GM23338 (cell line): ENCODE data around the gene STRN3. TPM values are rescaled to one million over a fixed set of nuclear protein-coding genes. Genes with fewer than 3 reads are reported as not detected.

Experiments
- ATAC-seq: fragments of 200-7000 bp; cut with Tn5 transposase; 3 replicates; pipeline ENCODE4 v1.9.1; 2020
- DNase-seq: peaks from one replicate; pipeline ENCODE4 v3.0.0-alpha.2; 2015; ENCODE audit warnings: low spot score
- H2AFZ ChIP-seq: fragments of 200-600 bp; sonication (generic); 2 replicates; pipeline ENCODE4 v1.8.0; 2016; ENCODE audit warnings: antibody characterized with exemption, mild to moderate bottlenecking, moderate library complexity
- H3F3A ChIP-seq: fragments of 200-600 bp; sonication (generic); replicated peaks from 2 replicates; pipeline ENCODE4 v1.8.0; 2017; ENCODE audit warnings: antibody characterized with exemption, mixed run types, low read depth
- H3K27ac ChIP-seq: fragments of 200-600 bp; sonication (generic); 2 replicates; pipeline ENCODE4 v1.6.1; 2016; ENCODE audit warnings: low read depth
- H3K27me3 ChIP-seq: fragments of 200-600 bp; sonication (generic); 2 replicates; pipeline ENCODE4 v1.8.0; 2016; ENCODE audit warnings: mild to moderate bottlenecking, mixed run types, moderate library complexity; ENCODE audit not compliant: insufficient read depth
- H3K36me3 ChIP-seq: fragments of 200-600 bp; sonication (generic); 2 replicates; pipeline ENCODE4 v1.8.0; 2016; ENCODE audit warnings: mild to moderate bottlenecking; ENCODE audit not compliant: insufficient read depth
- H3K4me1 ChIP-seq: fragments of 200-600 bp; sonication (generic); 2 replicates; pipeline ENCODE4 v1.8.0; 2016; ENCODE audit warnings: mild to moderate bottlenecking, moderate library complexity; ENCODE audit not compliant: insufficient read depth
- H3K4me2 ChIP-seq: fragments of 200-600 bp; sonication (generic); 2 replicates; pipeline ENCODE4 v1.7.1; 2017; ENCODE audit warnings: mixed run types
- H3K4me3 ChIP-seq: fragments of 200-600 bp; sonication (generic); 2 replicates; pipeline ENCODE4 v1.6.1; 2016; ENCODE audit warnings: mixed run types
- H3K79me2 ChIP-seq: fragments of 200-600 bp; sonication (generic); replicated peaks from 2 replicates; pipeline ENCODE4 v1.8.0; 2017; ENCODE audit warnings: mild to moderate bottlenecking; ENCODE audit not compliant: insufficient read depth
- H3K9me2 ChIP-seq: fragments of 200-600 bp; sonication (generic); 2 replicates; pipeline ENCODE4 v1.8.0; 2017; ENCODE audit not compliant: insufficient read depth
- H4K20me1 ChIP-seq: fragments of 200-600 bp; sonication (generic); replicated peaks from 2 replicates; pipeline ENCODE4 v1.8.0; 2017; ENCODE audit warnings: mild to moderate bottlenecking; ENCODE audit not compliant: insufficient read depth
- H3K27ac Mint-ChIP-seq: 2 replicates; pipeline ENCODE4 v1.8.0; 2020; ENCODE audit warnings: inconsistent platforms, mild to moderate bottlenecking, moderate library complexity, mixed read lengths
- H3K27me3 Mint-ChIP-seq: 3 replicates; pipeline ENCODE4 v1.8.0; 2022; ENCODE audit warnings: low read depth, mild to moderate bottlenecking, moderate library complexity, mixed read lengths, inconsistent platforms; ENCODE audit not compliant: insufficient read depth, poor library complexity
- H3K36me3 Mint-ChIP-seq: 3 replicates; pipeline ENCODE4 v1.8.0; 2021; ENCODE audit warnings: low read depth, mild to moderate bottlenecking, inconsistent platforms, moderate library complexity, mixed read lengths
- H3K4me1 Mint-ChIP-seq: 3 replicates; pipeline ENCODE4 v1.8.0; 2020; ENCODE audit warnings: mild to moderate bottlenecking, inconsistent platforms, mixed read lengths
- H3K4me3 Mint-ChIP-seq: 3 replicates; pipeline ENCODE4 v1.8.0; 2021; ENCODE audit warnings: moderate library complexity, mild to moderate bottlenecking, inconsistent platforms, mixed read lengths
- H3K9me3 Mint-ChIP-seq: 3 replicates; pipeline ENCODE4 v1.8.0; 2020; ENCODE audit warnings: moderate library complexity, mild to moderate bottlenecking, inconsistent platforms, mixed read lengths
- NANOG ChIP-seq: IDR thresholded peaks from 2 replicates; pipeline ENCODE4 v1.6.1; 2016; ENCODE audit warnings: antibody characterized with exemption, borderline replicate concordance
- POLR2AphosphoS5 ChIP-seq: IDR thresholded peaks from 2 replicates; pipeline ENCODE4 v1.6.1; 2016; ENCODE audit warnings: antibody characterized with exemption, low read depth
- ZNF331 ChIP-seq: fragments of 250-450 bp; sonication (Bioruptor Pico); IDR thresholded peaks from 2 replicates; pipeline ENCODE4 v1.5.0; 2020; ENCODE audit warnings: low read depth, mild to moderate bottlenecking, moderate library complexity
- polyA plus RNA-seq: library from polyadenylated mRNA; unstranded; fragments of >200 nt; fragmentation: Nextera tagmentation; extraction: Ambion mirVana; gene quantifications from 2 replicates; pipeline ENCODE4 v1.2.1, GENCODE V29; 2016
- total RNA-seq: library from RNA; depleted of rRNA; stranded (reverse); fragments of >200 nt; shearing (Covaris generic); gene quantifications from 2 replicates; pipeline ENCODE4 v1.2.3, GENCODE V29; 2014
- TF ChIP-seq, protein P1 (sequence below): IDR thresholded peaks from 2 replicates; pipeline ENCODE4 v1.6.1; 2016; ENCODE audit warnings: antibody characterized with exemption
- TF ChIP-seq, protein P2 (sequence below): fragments of 250-450 bp; sonication (Bioruptor Pico); IDR thresholded peaks from 2 replicates; pipeline ENCODE4 v1.5.0; 2020; ENCODE audit warnings: mild to moderate bottlenecking, moderate library complexity

Gene STRN3
- total and polyA plus RNA-seq, 2 experiments from 2014 or later: 35.0 to 40.6 TPM

DNA sequence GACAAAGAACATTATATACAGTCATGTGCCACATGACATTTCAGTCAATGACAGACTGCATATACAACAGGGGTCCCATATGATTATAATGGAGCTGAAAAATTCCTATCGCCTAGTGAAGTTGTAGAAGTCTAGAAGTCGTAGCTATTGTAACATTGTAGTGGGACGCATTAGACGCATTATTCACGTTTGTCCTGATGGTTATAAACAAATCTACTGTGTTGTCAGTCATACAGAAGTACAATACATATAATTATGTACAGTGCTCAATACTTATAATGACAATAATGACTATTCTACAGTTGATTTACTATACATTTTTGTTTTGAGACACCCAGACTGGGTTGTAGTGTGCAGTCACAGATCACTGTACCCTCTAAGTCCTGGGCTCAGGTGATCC, 64.8 kb downstream of the STRN3 start (continued):
- TF ChIP-seq ZNF331: no peak
- TF ChIP-seq NANOG: no peak
- TF ChIP-seq POLR2AphosphoS5: no peak

DNA sequence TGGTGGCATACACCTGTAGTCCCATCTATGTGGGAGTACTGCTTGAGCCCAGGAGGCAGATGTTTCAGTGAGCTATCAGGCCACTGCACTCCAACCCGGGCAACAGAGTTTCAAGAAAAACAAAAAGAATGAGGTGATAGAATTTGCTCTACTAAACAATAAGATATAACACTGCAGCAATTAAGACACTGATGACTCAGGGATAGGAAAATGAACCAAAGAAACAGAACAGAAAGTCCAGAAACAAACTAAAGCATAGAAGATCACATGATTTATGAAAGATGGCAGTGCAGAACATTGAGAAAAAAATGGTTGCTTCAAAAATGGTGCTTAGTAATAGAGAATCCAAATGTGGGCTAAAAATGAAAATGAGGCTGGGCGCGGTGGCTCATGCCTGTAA, 66.0 kb downstream of the STRN3 start:
- no peaks in the 10 kb centered on the region for H3F3A ChIP-seq
- H3K27me3 ChIP-seq: no peaks in the 10 kb centered on the region
- H3K4me2 ChIP-seq: no peak overlapping the region
- peaks cover 4% of the 10 kb centered on the region; the same call in 1 of the 2 replicates for H3K4me1 ChIP-seq
- TF ChIP-seq, protein P1, sequence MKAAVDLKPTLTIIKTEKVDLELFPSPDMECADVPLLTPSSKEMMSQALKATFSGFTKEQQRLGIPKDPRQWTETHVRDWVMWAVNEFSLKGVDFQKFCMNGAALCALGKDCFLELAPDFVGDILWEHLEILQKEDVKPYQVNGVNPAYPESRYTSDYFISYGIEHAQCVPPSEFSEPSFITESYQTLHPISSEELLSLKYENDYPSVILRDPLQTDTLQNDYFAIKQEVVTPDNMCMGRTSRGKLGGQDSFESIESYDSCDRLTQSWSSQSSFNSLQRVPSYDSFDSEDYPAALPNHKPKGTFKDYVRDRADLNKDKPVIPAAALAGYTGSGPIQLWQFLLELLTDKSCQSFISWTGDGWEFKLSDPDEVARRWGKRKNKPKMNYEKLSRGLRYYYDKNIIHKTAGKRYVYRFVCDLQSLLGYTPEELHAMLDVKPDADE: no peak
- TF ChIP-seq, protein P2, sequence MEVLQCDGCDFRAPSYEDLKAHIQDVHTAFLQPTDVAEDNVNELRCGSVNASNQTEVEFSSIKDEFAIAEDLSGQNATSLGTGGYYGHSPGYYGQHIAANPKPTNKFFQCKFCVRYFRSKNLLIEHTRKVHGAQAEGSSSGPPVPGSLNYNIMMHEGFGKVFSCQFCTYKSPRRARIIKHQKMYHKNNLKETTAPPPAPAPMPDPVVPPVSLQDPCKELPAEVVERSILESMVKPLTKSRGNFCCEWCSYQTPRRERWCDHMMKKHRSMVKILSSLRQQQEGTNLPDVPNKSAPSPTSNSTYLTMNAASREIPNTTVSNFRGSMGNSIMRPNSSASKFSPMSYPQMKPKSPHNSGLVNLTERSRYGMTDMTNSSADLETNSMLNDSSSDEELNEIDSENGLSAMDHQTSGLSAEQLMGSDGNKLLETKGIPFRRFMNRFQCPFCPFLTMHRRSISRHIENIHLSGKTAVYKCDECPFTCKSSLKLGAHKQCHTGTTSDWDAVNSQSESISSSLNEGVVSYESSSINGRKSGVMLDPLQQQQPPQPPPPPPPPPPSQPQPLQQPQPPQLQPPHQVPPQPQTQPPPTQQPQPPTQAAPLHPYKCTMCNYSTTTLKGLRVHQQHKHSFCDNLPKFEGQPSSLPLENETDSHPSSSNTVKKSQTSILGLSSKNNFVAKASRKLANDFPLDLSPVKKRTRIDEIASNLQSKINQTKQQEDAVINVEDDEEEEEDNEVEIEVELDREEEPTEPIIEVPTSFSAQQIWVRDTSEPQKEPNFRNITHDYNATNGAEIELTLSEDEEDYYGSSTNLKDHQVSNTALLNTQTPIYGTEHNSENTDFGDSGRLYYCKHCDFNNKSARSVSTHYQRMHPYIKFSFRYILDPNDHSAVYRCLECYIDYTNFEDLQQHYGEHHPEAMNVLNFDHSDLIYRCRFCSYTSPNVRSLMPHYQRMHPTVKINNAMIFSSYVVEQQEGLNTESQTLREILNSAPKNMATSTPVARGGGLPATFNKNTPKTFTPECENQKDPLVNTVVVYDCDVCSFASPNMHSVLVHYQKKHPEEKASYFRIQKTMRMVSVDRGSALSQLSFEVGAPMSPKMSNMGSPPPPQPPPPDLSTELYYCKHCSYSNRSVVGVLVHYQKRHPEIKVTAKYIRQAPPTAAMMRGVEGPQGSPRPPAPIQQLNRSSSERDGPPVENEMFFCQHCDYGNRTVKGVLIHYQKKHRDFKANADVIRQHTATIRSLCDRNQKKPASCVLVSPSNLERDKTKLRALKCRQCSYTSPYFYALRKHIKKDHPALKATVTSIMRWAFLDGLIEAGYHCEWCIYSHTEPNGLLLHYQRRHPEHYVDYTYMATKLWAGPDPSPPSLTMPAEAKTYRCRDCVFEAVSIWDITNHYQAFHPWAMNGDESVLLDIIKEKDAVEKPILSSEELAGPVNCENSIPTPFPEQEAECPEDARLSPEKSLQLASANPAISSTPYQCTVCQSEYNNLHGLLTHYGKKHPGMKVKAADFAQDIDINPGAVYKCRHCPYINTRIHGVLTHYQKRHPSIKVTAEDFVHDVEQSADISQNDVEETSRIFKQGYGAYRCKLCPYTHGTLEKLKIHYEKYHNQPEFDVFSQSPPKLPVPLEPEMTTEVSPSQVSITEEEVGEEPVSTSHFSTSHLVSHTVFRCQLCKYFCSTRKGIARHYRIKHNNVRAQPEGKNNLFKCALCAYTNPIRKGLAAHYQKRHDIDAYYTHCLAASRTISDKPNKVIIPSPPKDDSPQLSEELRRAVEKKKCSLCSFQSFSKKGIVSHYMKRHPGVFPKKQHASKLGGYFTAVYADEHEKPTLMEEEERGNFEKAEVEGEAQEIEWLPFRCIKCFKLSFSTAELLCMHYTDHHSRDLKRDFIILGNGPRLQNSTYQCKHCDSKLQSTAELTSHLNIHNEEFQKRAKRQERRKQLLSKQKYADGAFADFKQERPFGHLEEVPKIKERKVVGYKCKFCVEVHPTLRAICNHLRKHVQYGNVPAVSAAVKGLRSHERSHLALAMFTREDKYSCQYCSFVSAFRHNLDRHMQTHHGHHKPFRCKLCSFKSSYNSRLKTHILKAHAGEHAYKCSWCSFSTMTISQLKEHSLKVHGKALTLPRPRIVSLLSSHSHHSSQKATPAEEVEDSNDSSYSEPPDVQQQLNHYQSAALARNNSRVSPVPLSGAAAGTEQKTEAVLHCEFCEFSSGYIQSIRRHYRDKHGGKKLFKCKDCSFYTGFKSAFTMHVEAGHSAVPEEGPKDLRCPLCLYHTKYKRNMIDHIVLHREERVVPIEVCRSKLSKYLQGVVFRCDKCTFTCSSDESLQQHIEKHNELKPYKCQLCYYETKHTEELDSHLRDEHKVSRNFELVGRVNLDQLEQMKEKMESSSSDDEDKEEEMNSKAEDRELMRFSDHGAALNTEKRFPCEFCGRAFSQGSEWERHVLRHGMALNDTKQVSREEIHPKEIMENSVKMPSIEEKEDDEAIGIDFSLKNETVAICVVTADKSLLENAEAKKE (CRISPR knock-in tag): no peak
- Mint-ChIP-seq H3K9me3 (peaks cover 3% of the 10 kb centered on the region; the same call in 2 of the 3 replicates), H3K4me1 (peaks cover 11% of the 10 kb centered on the region), H3K27ac (peak overlapping the region; percentile 81), H3K27me3 (peaks cover 1% of the 10 kb centered on the region), H3K4me3 (no peak overlapping the region), H3K36me3 (peaks cover 28% of the 10 kb centered on the region)
- H3K27ac ChIP-seq: no peak overlapping the region
- H3K4me3 ChIP-seq: no peak overlapping the region
- peaks cover 93% of the 10 kb centered on the region for H3K79me2 ChIP-seq
- H3K36me3 ChIP-seq: no peaks in the 10 kb centered on the region
- ATAC-seq (no peak), DNase-seq (no peak)
- no peak overlapping the region for H2AFZ ChIP-seq
- H3K9me2 ChIP-seq: no peaks in the 10 kb centered on the region
- H4K20me1 ChIP-seq: peaks cover 35% of the 10 kb centered on the region
